ENCODE data around the gene ACADM.
A peak's percentile ranks its signal among the peaks of the same experiment; 100 is the strongest.
"Not testable (repeated sequence)": the region's sequence is repeated elsewhere in the genome, so short reads cannot be mapped to it uniquely, and the experiment has no call there.

ACADM gene

GRCh38 chr1:75742047-75742625 is 17.6 kb downstream of the ACADM start:
- DNase-seq: peak; percentile 93

DNA sequence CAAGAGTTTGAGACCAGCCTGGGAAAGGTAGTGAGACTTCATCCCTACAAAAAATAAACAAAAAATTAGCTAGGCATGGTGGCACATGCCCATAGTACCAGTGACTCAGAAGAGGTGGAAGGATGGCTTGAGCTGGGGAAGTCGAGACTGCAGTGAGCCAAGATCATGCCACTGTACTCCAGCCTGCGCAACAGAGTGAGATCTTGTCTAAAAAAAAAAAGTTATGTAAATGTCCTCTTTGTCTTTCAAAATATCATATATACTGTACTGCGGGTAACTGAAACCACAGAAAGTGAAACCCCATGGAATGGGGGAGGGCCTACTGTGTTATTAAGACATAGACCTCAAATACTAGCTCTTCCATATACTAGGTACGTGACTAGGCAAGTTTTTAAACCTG is 20.8 kb downstream of the ACADM start:
- no peak for DNase-seq

GRCh38 chr1:75757210-75757609 is 32.7 kb downstream of the ACADM start:
- DNase-seq: not testable (repeated sequence)

- not testable (repeated sequence) for DNase-seq
Observed at GRCh38 chr1:75758543-75758942, 34.0 kb downstream of the ACADM start.

DNA sequence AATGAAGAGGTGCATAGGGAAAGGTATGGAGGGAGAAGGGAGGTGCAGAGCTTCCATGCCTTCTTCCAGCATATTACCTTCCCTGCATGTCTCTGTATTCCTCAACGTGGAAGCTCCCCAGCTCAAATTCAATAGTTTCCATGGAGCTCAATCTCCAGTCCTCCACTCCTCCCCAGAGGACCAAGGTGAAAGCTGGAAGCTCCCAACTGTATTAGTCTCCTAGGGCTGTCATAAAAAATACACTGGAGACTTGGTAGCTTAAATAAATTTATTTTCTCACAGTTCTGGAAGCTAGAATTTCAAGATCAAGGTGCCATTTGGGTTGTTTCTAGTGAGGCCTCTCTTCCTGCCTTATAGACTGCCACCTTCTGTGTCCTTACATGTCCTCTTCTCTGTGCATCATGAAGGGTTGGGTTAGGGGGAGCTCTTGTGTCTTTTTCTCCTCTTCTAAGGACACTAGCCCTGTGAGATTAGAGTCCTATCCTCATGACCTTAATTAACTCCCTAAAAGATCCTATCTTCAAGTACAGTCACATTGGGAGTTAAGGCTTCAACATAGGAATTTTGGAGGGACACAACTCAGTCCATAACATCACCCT is 39.6 kb downstream of the ACADM start:
- DNase-seq: no peak

GRCh38 chr1:75765697-75766355 is 41.3 kb downstream of the ACADM start:
- no peak for DNase-seq

DNA sequence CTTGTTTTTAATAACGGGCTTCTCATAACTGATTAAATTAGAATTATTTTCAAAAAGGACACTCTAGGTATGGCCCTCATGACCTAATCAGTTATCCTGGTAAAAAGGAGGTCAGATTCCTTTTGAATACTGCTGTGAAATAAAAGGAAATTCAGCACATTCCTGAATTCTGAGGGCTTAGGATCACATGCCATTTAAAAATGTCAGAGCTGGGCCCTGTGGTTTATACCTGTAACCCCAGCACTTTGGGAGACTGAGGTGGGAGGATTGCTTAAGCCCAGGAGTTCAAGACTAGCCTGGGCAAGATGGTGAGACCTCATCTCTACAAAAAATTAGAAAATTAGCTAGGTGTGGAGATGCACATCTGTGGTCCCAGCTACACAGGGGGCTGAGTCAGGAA is 43.5 kb downstream of the ACADM start:
- no peak for DNase-seq

GRCh38 chr1:75770761-75771160 is 46.3 kb downstream of the ACADM start:
- no peak for DNase-seq

DNA sequence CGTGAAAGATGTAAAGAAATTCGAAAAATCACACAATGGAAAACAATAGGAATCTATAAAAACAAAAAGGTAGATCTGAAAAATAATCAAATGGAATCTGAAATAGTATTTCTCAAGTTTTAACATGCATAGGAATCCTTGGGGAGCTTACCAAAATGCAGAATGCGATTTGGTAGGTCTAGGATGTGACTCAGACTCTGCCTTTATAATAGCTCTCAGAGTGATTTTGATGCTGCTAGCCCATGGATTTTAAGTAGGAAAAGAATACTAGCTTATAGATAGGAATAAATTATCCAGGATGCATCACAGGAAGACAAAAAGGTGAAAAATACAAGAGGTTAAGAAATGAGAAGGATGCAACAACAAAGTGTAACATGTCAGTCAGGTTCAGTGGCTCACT is 47.5 kb downstream of the ACADM start:
- DNase-seq: no peak

- DNase-seq: not testable (repeated sequence)
Observed at GRCh38 chr1:75777812-75778211, 53.3 kb downstream of the ACADM start.

DNA sequence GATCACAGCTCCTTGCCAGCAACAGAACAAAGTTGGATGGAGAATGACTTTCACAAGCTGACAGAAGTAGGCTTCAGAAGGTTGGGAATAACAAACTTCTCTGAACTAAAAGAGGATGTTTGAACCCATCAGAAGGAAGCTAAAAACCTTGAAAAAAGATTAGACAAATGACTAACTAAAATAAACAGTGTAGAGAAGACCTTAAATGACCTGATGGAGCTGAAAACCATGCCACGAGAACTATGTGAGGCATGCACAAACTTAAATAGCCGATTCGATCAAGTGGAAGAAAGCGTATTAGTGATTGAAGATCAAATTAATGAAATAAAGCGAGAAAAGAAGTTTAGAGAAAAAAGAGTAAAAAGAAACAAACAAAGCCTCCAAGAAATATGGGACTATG is 54.2 kb downstream of the ACADM start:
- not testable (repeated sequence) for DNase-seq

- DNase-seq: not testable (repeated sequence)
Observed at GRCh38 chr1:75780183-75780582, 55.7 kb downstream of the ACADM start.

- not testable (repeated sequence) for DNase-seq
Observed at GRCh38 chr1:75783920-75784319, 59.4 kb downstream of the ACADM start.

DNA sequence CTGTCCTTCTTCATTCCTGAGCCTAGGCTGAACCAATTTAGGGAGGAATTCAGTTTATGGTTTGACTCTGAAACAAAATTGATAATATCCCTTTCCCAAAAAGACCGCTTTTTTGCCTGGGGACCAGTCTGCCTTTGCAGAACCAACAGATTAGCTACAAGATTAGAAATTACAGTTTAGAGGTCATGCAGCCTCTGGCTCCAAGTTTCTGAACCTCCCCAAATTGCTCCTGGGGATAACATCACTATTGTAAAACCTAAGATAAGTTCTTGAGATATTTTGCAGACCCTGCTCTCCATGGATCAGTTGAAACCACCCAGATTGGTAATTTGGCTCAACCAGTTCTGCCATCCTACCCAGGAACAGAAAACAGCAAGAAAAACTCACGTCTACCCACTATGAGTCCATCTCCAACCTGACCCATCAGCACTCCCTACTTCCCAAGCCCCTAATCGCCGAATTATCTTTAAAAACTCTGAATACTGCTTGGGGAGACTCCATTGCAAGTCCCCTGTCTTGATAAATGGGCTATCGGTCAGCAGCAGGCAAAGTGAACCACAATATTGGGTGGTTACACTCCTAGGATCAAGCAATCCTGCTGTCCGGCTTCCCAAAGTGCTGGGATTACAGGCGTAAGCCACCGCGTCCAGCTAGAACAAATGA is 60.9 kb downstream of the ACADM start:
- DNase-seq: no peak

- DNase-seq: peak; percentile 98
Observed at GRCh38 chr1:75785983-75786853, 61.7 kb downstream of the ACADM start, which contains the start of gene RABGGTB. RABGGTB (plus strand) TSS chr1:75786256; CDS start chr1:75786272, 16 bp downstream.

DNA sequence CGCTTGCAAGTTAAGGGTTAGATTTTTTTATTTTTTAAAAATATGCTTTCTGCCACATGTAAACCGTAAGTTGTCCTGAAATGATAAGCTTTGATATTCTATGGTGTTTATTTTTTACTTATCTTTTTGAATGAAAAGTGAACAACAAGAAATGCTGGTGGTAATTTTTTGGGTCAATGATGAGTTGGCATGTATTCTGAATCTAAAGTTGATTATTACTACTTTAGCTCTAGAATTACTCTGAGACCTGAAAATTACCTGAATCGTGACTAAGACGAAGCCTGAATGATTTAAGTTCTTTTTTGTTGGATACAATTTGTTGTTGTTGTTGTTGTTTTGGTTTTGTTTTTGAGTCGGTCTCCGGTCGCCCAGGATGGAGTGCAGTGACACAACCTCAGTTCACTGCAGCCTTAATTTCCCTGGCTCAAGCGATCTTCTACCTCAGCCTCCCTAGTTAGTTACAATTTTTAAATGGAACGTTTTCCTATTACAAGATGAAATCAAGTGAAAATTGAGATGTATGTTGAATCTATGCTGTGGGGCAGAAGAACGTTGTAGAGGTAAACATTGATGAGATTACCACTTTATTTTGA is 62.5 kb downstream of the ACADM start:
- no peak for DNase-seq

- DNase-seq: no peak
Observed at GRCh38 chr1:75787524-75787923, 63.0 kb downstream of the ACADM start.

- DNase-seq: no peak
Observed at GRCh38 chr1:75789988-75790387, 65.5 kb downstream of the ACADM start.

GRCh38 chr1:75791022-75791421 is 66.5 kb downstream of the ACADM start:
- DNase-seq: no peak

GRCh38 chr1:75792091-75792490 is 67.6 kb downstream of the ACADM start:
- DNase-seq: no peak

- DNase-seq: no peak
Observed at GRCh38 chr1:75794382-75794781, 69.9 kb downstream of the ACADM start.

- DNase-seq: no peak
Observed at GRCh38 chr1:75795703-75796193, 71.2 kb downstream of the ACADM start.

Measured in islet precursor cell (in vitro differentiated cells).